Measurements from ENCODE around the gene FAM3A.
A peak's percentile ranks its signal among the peaks of the same experiment; 100 is the strongest.

DNA sequence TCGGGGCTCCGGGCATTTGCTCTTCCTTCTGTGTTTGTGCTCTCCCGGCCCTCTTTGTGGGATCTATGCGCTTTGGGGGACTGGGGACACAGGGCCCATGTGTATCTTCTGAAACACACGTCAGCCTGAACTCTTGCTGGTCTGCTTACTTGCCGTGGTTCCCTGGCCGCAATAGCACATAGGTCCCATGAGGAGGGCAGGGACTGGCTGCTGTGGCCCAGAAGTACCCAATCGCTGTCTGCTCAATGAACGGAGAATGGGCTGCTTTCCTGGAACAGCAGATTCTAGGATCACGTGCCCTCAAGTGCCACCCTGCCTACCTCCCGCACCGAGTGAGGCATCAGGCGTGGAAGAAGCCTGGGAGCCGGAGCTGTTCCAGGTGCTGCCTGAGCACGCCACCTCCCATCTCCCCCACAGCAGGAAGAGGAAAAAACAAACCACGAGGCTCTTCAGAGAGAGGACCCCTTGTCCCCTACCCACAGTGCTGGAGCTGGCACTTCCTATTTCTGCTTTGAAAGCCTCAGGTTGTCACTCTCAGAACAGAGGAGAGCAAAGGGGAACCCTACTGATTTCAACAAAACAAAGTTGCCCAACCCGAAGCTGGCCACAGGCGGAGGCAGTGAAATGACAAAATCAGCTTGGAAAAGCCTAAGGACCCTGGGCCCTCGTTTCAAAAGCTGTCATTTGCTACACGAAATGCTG is 26.8 kb upstream of the FAM3A start:
- TF ChIP-seq POLR2AphosphoS5 (IDR thresholded peaks at IDR 0.05; ENCODE audit: low read depth, low read length) (no peak), CTCF (IDR thresholded peaks at IDR 0.05) (no peak)
- TF ChIP-seq, protein P1, sequence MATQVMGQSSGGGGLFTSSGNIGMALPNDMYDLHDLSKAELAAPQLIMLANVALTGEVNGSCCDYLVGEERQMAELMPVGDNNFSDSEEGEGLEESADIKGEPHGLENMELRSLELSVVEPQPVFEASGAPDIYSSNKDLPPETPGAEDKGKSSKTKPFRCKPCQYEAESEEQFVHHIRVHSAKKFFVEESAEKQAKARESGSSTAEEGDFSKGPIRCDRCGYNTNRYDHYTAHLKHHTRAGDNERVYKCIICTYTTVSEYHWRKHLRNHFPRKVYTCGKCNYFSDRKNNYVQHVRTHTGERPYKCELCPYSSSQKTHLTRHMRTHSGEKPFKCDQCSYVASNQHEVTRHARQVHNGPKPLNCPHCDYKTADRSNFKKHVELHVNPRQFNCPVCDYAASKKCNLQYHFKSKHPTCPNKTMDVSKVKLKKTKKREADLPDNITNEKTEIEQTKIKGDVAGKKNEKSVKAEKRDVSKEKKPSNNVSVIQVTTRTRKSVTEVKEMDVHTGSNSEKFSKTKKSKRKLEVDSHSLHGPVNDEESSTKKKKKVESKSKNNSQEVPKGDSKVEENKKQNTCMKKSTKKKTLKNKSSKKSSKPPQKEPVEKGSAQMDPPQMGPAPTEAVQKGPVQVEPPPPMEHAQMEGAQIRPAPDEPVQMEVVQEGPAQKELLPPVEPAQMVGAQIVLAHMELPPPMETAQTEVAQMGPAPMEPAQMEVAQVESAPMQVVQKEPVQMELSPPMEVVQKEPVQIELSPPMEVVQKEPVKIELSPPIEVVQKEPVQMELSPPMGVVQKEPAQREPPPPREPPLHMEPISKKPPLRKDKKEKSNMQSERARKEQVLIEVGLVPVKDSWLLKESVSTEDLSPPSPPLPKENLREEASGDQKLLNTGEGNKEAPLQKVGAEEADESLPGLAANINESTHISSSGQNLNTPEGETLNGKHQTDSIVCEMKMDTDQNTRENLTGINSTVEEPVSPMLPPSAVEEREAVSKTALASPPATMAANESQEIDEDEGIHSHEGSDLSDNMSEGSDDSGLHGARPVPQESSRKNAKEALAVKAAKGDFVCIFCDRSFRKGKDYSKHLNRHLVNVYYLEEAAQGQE (IDR thresholded peaks at IDR 0.05; ENCODE audit: insufficient read depth in 1 of 2, low read depth in 2 of 2, low read length in 1 of 2): peak in 1 of 2 experiments; percentile 76; a peak in 2 of 4 replicates
